Heart right ventricle (tissue), 16 donors: ENCODE data around the gene KBTBD4. TPM values are rescaled to one million over a fixed set of nuclear protein-coding genes. Genes with fewer than 3 reads are reported as not detected.

ENCODE experiments used
- ATAC-seq, 8 donors: fragments of 200-7000 bp; cut with Tn5 transposase; one replicate each; pipeline ENCODE4 v1.9.1; 2020; ENCODE audit warnings: mild to moderate bottlenecking in 8 of 8, moderate library complexity in 8 of 8, moderate number of reproducible peaks in 1 of 8
- DNase-seq, 2 donors: peaks; one replicate each; pipeline ENCODE4 v3.0.0-alpha.2; 2020
- H3K27ac ChIP-seq, 10 donors: fragments of 200-600 bp; sonication (generic) in 2 of 10; one replicate each; pipeline versions ENCODE4 v1.5.0 to v1.8.0; 2020 to 2022; ENCODE audit warnings: mild to moderate bottlenecking in 3 of 10
- H3K27me3 ChIP-seq, 7 donors: fragments of 200-600 bp; one replicate each; pipeline ENCODE4 v1.8.0; 2021 to 2022; ENCODE audit warnings: mild to moderate bottlenecking in 2 of 7
- H3K36me3 ChIP-seq, 9 donors: fragments of 200-600 bp; sonication (generic) in 1 of 9; one replicate each; pipeline versions ENCODE4 v1.5.0 to v1.8.0; 2020 to 2022; ENCODE audit warnings: mild to moderate bottlenecking in 2 of 9
- H3K4me1 ChIP-seq, 9 donors: fragments of 200-600 bp; sonication (generic) in 1 of 9; one replicate each; pipeline versions ENCODE4 v1.5.0 to v1.8.0; 2020 to 2022; ENCODE audit warnings: mild to moderate bottlenecking in 4 of 9
- H3K4me3 ChIP-seq, 10 donors: fragments of 200-600 bp; sonication (generic) in 2 of 10; one replicate each; pipeline versions ENCODE4 v1.5.0 to v1.8.0; 2020 to 2022; ENCODE audit warnings: mild to moderate bottlenecking in 7 of 10, moderate library complexity in 2 of 10
- H3K9me3 ChIP-seq, 11 donors: fragments of 200-600 bp in 10 of 11; sonication (generic) in 2 of 11; one replicate each; pipeline versions ENCODE4 v1.5.0 to v1.8.0; 2013 to 2022; ENCODE audit warnings: mild to moderate bottlenecking in 2 of 11, control low read depth in 1 of 11, moderate library complexity in 1 of 11
- WGBS, 2 donors: extraction: QIAGEN DNeasy Blood & Tissue Kit; methylation state at CpG; one replicate each; pipeline ENCODE4 v1.1.7; 2013; ENCODE audit warnings: inconsistent platforms in 1 of 2; 5-methylcytosine and 5-hydroxymethylcytosine counted together
- intact Hi-C, 10 donors: fragments of 100-400 bp; cut with DNase I; formaldehyde crosslinking; loops; one replicate each; pipeline versions ENCODE4 v1.11.1 to v1.14.2; 2022
- polyA plus RNA-seq, 2 donors: library from polyadenylated mRNA; stranded (reverse); fragments of 200-250 nt; gene quantifications; one replicate each; pipeline ENCODE4 v1.2.3, GENCODE V29; 2013
- total RNA-seq, 10 donors: library from RNA; stranded (reverse); fragmentation: NEBNext Ultra II Directional in 3 of 10; extraction: Animal tissue kit (Norgen Biotek cat#: 25700) in 3 of 10; gene quantifications; one replicate each; pipeline versions ENCODE4 v1.2.1 to v1.2.4, GENCODE V29; 2021 to 2023
- TF ChIP-seq, protein P1 (sequence below), 9 donors: fragments of 200-600 bp; sonication (generic) in 2 of 9; IDR thresholded peaks; one replicate each; pipeline versions ENCODE4 v1.5.0 to v1.8.0; 2021 to 2022; ENCODE audit warnings: antibody characterized with exemption in 9 of 9, mild to moderate bottlenecking in 5 of 9, moderate library complexity in 1 of 9
- donor health status: Arrhythmogenic right ventricular cardiomyopathy.
- donor health status: ischemic (EF 13 %, LVEDD 7.1; RV severe dilation, severe dysfunction).
- donor health status: healthy with polysubstance abuse.
- donor health status: DM: no; HTN: yes; CAD: no.
- donor health status: DM: no; HTN: no; CAD: no.
- donor health status: ischemic (EF 25% LVEDD 6.9; RV normal size, moderate dysfunction).
- donor health status: ischemic (EF 25% LVEDD 5.7; RV mildly dilated, moderate dysfunction).
- donor health status: healthy.
- donor health status: DM: yes; HTN: yes; CAD: no.
- donor health status: Ischemic cardiomyopathy.
- donor health status: ischemic (EF 35%, LVEDD 5.7; RV mildly dilated, moderate dysfunction).
- donor health status: nonischemic (EF 11% LVEDD 7.7; RV severe dilation, severe dysfunction).
- donor health status: DM: yes; HTN: yes; CAD: no.
- donor health status: PGD.
- donor health status: ischemic (EF 29% LVEDD 5.4; RV normal size, mild dysfunction).
- donor health status: nonischemic (EF 23%, LVEDD 6.1; RV moderate dilation, normal function).

KBTBD4 gene
- total and polyA plus RNA-seq, 12 donors: 3.1 to 21.0 (median 16.0) TPM

DNA sequence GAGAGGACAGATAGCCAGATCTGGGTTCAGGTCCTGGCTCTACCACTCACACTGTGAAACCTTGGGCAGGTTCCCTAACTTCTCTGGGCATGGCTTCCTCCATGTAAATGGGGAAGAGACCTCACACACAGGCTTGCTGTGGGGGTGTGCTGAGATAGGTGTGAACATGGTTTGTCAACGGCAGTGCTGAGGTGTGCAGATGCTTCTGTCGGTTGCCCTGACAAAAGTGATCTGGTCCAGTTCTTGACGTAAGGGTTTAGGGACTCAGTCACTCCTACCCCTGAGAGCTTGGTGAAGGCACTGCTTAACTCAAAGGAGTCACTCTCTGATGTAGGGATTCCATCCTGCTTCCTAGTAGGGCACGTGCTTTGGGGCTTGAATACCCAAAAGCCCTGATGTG is 13.5 kb upstream of the KBTBD4 start:
- Histone ChIP-seq H3K9me3 (no peaks in the 10 kb centered on the region), H3K4me1 (peaks cover 2 to 26% (median 18%) of the 10 kb centered on the region in 9 donors), H3K36me3 (no peaks in the 10 kb centered on the region), H3K27me3 (peaks cover 0 to 62% (median 50%) of the 10 kb centered on the region in 7 donors), H3K27ac (no peak overlapping the region), H3K4me3 (no peak overlapping the region)
- ATAC-seq (no peak), DNase-seq (no peak)
- intact Hi-C loops: no loop called here
- 71 to 77% methylated on average over 4 of the region's 4 CpGs for WGBS, 2 donors
- TF ChIP-seq, protein P1, sequence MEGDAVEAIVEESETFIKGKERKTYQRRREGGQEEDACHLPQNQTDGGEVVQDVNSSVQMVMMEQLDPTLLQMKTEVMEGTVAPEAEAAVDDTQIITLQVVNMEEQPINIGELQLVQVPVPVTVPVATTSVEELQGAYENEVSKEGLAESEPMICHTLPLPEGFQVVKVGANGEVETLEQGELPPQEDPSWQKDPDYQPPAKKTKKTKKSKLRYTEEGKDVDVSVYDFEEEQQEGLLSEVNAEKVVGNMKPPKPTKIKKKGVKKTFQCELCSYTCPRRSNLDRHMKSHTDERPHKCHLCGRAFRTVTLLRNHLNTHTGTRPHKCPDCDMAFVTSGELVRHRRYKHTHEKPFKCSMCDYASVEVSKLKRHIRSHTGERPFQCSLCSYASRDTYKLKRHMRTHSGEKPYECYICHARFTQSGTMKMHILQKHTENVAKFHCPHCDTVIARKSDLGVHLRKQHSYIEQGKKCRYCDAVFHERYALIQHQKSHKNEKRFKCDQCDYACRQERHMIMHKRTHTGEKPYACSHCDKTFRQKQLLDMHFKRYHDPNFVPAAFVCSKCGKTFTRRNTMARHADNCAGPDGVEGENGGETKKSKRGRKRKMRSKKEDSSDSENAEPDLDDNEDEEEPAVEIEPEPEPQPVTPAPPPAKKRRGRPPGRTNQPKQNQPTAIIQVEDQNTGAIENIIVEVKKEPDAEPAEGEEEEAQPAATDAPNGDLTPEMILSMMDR (IDR thresholded peaks at IDR 0.05): no peak

DNA sequence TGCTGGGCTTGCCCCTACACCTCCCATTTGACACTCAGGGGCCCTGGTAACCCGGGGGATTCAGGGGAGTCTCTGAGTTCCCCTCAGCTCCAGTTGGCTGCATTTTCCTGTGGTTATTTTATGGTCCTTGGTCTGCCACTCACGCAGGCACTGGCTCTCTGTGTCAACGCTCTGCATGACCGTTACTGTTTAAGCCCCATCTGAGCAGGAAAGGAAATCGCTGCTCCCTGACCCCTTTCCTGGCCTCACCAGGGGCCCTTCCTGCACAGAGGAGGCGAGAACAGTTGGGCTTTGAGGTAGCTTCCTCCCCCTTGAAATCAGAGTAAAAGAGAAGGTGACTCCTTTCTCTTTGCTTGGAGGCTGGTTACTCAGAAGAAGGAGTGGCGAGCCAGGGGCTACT is 13.0 kb upstream of the KBTBD4 start:
- Histone ChIP-seq H3K9me3 (no peaks in the 10 kb centered on the region), H3K27me3 (peaks cover 0 to 62% (median 50%) of the 10 kb centered on the region in 7 donors), H3K27ac (no peak overlapping the region), H3K4me1 (peaks cover 2 to 31% (median 18%) of the 10 kb centered on the region in 9 donors), H3K4me3 (no peak overlapping the region), H3K36me3 (no peaks in the 10 kb centered on the region)
- intact Hi-C loops: no loop called here
- 51 to 57% methylated on average over 7 of the region's 7 CpGs for WGBS, 2 donors
- no peak for ATAC-seq
- TF ChIP-seq, protein P1 (IDR thresholded peaks at IDR 0.05): no peak
- no peak for DNase-seq

DNA sequence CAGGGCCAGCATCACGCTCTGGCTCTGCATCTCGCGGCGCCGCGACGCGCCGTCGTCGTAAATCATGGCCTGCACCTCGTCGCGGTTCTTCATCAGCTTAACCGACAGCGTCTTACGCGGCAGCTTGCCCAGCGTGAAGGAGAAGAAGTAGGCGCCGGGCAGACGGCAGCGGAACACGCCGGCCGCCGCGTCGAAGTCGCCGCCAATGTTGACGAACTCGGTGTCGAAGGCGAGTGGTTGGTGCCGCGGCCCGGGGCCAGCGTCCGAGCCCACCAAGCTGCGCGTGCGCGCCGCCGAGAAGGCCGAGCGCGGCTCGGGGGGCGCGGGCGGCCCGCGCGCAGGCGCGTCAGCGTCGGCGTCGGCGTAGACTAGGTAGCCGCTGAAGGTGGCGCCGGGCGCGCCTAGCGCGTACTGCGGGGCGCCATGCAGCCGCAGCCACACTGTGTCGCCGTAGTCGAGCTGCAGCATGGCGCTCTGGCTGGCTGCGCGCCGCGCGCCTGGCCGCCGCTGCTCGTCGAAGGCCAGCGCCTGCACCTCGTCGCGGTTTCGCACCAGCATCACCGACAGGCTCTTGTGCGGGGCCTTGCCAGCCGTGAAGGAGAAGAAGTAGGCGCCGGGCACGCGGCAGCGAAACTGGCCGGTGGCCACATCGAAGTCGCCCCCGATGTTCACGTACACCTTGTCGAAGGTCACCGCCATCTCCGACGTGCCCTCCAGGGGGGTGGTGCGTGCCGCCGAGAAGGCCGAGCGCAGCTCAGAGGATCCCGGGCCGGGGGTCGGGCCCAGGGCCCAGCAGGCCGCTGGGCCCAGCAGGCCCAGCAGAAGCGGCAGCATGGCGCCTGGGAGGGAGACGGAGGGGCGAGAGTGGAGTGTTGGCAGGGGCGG is 11.4 kb upstream of the KBTBD4 start:
- Histone ChIP-seq H3K4me1 (peaks cover 2 to 45% (median 25%) of the 10 kb centered on the region in 9 donors), H3K9me3 (no peaks in the 10 kb centered on the region), H3K36me3 (peaks cover 0 to 3% (median 0%) of the 10 kb centered on the region in 9 donors), H3K27me3 (peaks cover 0 to 62% (median 47%) of the 10 kb centered on the region in 7 donors), H3K4me3 (peak overlapping the region in 9 of 10 donors; percentile 17 to 51 (median 42)), H3K27ac (peak overlapping the region in 1 of 10 donors; percentile 16)
- TF ChIP-seq, protein P1 (IDR thresholded peaks at IDR 0.05): no peak
- intact Hi-C loops: loop anchor here in 1 of 10 donors (10.0 kb wide), 1 partner anchor 745 kb away; no protein-coding TSS in a partner anchor
- ATAC-seq (peak in 1 of 8 donors; percentile 16), DNase-seq (peak in 1 of 2 donors; percentile 39)
- 27 to 28% methylated on average over 105 to 122 of the region's 122 CpGs for WGBS, 2 donors

DNA sequence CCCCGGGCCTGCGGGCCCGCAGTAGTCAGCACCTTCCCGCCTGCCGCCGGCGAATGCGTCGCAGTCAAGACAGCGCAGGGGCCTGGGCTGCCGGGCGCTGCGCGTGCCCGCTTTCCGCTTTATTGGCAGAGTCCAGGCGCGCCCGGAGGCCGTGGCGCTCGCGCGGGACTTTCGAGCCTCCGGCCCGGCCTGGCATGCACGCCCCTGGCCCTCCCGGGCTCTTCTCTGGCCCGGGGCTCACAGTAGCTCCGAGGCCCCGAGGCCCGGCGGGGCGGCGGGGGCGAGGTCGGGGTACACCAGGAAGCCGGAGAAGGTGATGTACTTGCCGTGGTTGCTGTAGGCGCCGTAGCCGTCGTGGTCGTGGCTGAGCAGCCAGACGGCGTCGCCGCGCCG is 10.8 kb upstream of the KBTBD4 start:
- peak overlapping the region in 9 of 10 donors; percentile 17 to 51 (median 42) for H3K4me3 ChIP-seq
- TF ChIP-seq, protein P1 (IDR thresholded peaks at IDR 0.05): no peak
- DNase-seq (no peak), ATAC-seq (peak in 1 of 8 donors; percentile 6)
- 26 to 40% methylated on average over 51 of the region's 51 CpGs for WGBS, 2 donors
- H3K36me3 ChIP-seq: peaks cover 0 to 9% (median 6%) of the 10 kb centered on the region in 9 donors
- H3K4me1 ChIP-seq: peaks cover 2 to 40% (median 20%) of the 10 kb centered on the region in 9 donors
- H3K9me3 ChIP-seq: no peaks in the 10 kb centered on the region
- H3K27ac ChIP-seq: peak overlapping the region in 1 of 10 donors; percentile 16
- intact Hi-C loops: loop anchor here in 1 of 10 donors (10.0 kb wide), 1 partner anchor 745 kb away; no protein-coding TSS in a partner anchor
- peaks cover 0 to 57% (median 40%) of the 10 kb centered on the region in 7 donors for H3K27me3 ChIP-seq
